GM12864 (cell line): Measurements from ENCODE around the gene OGFR.

ENCODE experiments used
- DNase-seq: peaks from one replicate; pipeline ENCODE4 v3.0.0-alpha.2; 2011; ENCODE audit warnings: low read depth
- H3K4me3 ChIP-seq: 2 replicates; pipeline ENCODE4 v1.5.1; 2011; ENCODE audit warnings: mild to moderate bottlenecking, low read depth, low read length, control low read depth
- CTCF ChIP-seq: IDR thresholded peaks from 2 replicates; pipeline ENCODE4 v1.5.1; 2011; ENCODE audit warnings: low read depth, mild to moderate bottlenecking, moderate library complexity, low read length, control low read depth, inconsistent platforms; ENCODE audit errors: missing control alignments

OGFR gene

GRCh38 chr20:62760856-62761758 is 43.5 kb upstream of the OGFR start:
- H3K4me3 ChIP-seq = no peak overlapping the region
- TF ChIP-seq CTCF = no peak
- no peak for DNase-seq

- no peak for TF ChIP-seq CTCF
- DNase-seq = no peak
- no peak overlapping the region for H3K4me3 ChIP-seq
These were observed 42.9 kb upstream of the OGFR start for GRCh38 chr20:62761759-62762131.

GRCh38 chr20:62762376-62762775 is 42.3 kb upstream of the OGFR start:
- H3K4me3 ChIP-seq = no peak overlapping the region
- no peak for TF ChIP-seq CTCF
- no peak for DNase-seq

- no peak for TF ChIP-seq CTCF
- no peak for DNase-seq
- H3K4me3 ChIP-seq = no peak overlapping the region
These were observed 41.8 kb upstream of the OGFR start for GRCh38 chr20:62762801-62763368.

GRCh38 chr20:62763404-62763803 is 41.2 kb upstream of the OGFR start:
- DNase-seq = no peak
- TF ChIP-seq CTCF = no peak
- no peak overlapping the region for H3K4me3 ChIP-seq

DNA sequence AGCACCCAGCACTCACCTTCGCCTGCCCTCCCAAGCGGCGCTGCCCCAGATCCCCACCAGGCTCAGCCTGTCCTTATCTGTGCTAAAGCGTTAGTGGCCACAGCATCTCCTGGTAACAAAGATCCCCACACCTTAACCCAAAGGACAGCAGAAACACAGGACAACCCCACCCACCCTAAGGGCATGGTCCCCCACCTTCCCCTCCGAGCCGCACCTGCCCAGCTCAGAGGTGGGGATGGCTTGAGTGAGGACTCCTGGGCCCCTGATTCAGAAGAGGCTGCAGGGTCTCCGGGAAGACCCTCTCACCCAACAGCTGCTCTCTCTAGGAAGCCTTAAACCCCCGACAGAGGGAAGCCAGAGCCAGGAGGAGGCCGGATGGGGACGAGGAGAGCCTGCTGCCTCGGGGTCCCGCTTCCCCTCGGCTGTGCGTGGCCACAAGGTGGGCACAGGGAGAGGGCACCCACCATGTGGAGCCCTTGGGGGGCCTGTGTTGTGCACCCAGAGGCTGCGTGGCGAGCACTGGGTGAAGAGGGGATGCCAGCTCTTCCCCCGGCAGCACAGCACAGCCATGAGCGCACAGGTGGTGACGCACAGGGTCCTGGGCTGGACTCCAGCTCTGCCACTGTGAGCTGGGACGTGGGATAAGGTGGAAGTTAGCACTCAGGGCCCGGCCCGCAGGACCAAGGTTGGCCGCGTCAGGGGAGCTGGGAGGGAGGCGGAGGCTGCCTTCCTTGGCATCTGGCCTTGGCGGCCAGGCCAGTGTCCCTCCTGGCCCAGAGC is 40.3 kb upstream of the OGFR start:
- H3K4me3 ChIP-seq = no peak overlapping the region
- no peak for TF ChIP-seq CTCF
- no peak for DNase-seq
